Measurements from ENCODE around the gene GNAQ.

The GNAQ gene

DNA sequence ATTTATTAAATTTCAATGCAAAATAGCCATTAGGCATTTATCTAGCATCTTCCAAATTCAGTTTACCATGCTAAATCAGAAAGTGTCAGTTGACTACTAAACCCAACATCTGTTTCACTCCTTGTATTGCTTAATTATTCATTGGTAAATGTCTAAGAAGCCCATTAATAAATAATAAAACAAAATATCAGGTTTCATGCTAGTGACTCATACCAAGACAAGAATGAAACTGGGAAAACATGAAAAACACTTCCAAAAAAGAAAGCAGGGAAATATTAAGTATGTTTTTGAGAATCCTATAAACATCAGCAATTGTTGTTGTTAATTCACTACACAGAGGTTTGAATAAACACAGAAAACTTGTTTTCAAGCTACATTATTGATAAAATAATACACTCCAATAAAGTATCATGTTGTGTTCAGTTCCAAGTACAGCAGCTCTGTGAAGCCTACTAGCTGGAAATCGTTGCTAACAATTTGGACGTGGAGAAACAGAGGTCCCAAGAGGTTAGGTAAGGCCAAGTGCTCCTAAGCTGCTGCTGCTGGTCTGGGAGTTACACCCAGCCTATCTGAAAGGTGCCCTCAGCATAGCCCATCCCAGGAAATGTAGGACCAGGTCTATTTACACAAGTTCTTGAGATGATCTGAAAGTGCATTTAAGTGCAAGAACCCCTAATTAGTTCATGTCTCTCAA lies 78.8 kb downstream of the GNAQ start:
- H3K4me1 ChIP-seq (ENCODE audit: control insufficient read depth in 1 of 2, insufficient read depth in 2 of 2, low read length in 2 of 2) = peaks cover 0 to 6% of the 10 kb centered on the region in 2 experiments
- no peak overlapping the region for H3K14ac ChIP-seq (ENCODE audit: low read length)
- H3K4me2 ChIP-seq (ENCODE audit: low read length) = no peak overlapping the region
- H3K9ac ChIP-seq (ENCODE audit: low read length) = no peak overlapping the region
- H3K23ac ChIP-seq (ENCODE audit: low read length) = no peak overlapping the region
- H3K9me3 ChIP-seq (ENCODE audit: insufficient read depth, low read depth, low read length) = no peaks in the 10 kb centered on the region
- H2BK120ac ChIP-seq (ENCODE audit: insufficient read depth, low read length, poor library complexity) = no peak overlapping the region
- no peaks in the 10 kb centered on the region for H3K27me3 ChIP-seq (ENCODE audit: insufficient read depth, low read length)
- H3K4me3 ChIP-seq (ENCODE audit: low read depth, low read length) = no peak overlapping the region
- no peak overlapping the region for H4K91ac ChIP-seq (ENCODE audit: low read depth, low read length)
- H2AFZ ChIP-seq (ENCODE audit: insufficient read depth, low read length, poor library complexity) = no peak overlapping the region
- H3K36me3 ChIP-seq (ENCODE audit: control insufficient read depth in 1 of 2, insufficient read depth in 2 of 2, low read length in 2 of 2) = no peaks in the 10 kb centered on the region
- H3K79me2 ChIP-seq (ENCODE audit: control insufficient read depth, insufficient read depth, low read length, poor library complexity) = no peaks in the 10 kb centered on the region
- peak in 1 of 2 donors; percentile 10 for DNase-seq
- no peaks in the 10 kb centered on the region for H3K79me1 ChIP-seq (ENCODE audit: low read length)
- H3K18ac ChIP-seq (ENCODE audit: low read length) = no peak overlapping the region
- no peak overlapping the region for H2BK12ac ChIP-seq (ENCODE audit: low read length)
- no CpG with 5 or more reads among the region's 2 CpGs for WGBS (ENCODE audit: extremely low coverage, insufficient coverage, insufficient read length)
- H4K8ac ChIP-seq (ENCODE audit: low read depth, low read length) = no peak overlapping the region
- no peak overlapping the region for H2AK5ac ChIP-seq (ENCODE audit: low read length)
- no peak overlapping the region for H4K12ac ChIP-seq (ENCODE audit: low read depth, low read length)
- H3K27ac ChIP-seq (ENCODE audit: low read depth, low read length) = no peak overlapping the region
- H3K4ac ChIP-seq (ENCODE audit: low read depth, low read length) = peak overlapping the region; percentile 27
- H2BK5ac ChIP-seq (ENCODE audit: low read depth, low read length, poor library complexity) = no peak overlapping the region

DNA sequence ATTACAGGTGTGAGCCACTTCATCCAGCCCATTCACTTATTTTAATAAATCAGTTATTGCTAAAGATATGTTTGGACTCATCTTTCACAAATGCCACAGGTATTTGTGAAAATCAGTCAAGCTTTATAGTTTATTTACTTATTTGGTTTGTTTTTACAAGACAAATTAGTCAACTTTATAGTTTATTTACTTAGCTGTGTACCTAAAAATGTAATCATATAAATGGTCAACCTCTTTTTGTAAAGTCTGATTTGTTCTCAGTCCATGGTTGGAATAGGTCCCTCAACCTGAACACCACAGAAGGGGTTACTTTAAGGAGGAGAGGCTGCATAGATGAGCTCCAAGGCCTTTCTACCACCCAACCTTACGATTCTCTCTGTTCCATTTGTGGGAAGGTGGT lies 80.2 kb downstream of the GNAQ start:
- Histone ChIP-seq H3K27ac (ENCODE audit: low read depth, low read length) (no peak overlapping the region), H2AFZ (ENCODE audit: insufficient read depth, low read length, poor library complexity) (no peak overlapping the region), H3K14ac (ENCODE audit: low read length) (no peak overlapping the region), H3K4me1 (ENCODE audit: control insufficient read depth in 1 of 2, insufficient read depth in 2 of 2, low read length in 2 of 2) (peaks cover 4 to 8% of the 10 kb centered on the region in 2 experiments), H3K9me3 (ENCODE audit: insufficient read depth, low read depth, low read length) (no peaks in the 10 kb centered on the region), H2BK12ac (ENCODE audit: low read length) (no peak overlapping the region), H4K8ac (ENCODE audit: low read depth, low read length) (no peak overlapping the region), H2BK120ac (ENCODE audit: insufficient read depth, low read length, poor library complexity) (no peak overlapping the region), H3K4me2 (ENCODE audit: low read length) (no peak overlapping the region), H3K9ac (ENCODE audit: low read length) (no peak overlapping the region), H4K12ac (ENCODE audit: low read depth, low read length) (no peak overlapping the region), H2AK5ac (ENCODE audit: low read length) (no peak overlapping the region), H3K27me3 (ENCODE audit: insufficient read depth, low read length) (no peaks in the 10 kb centered on the region), H3K4me3 (ENCODE audit: low read depth, low read length) (no peak overlapping the region), H3K18ac (ENCODE audit: low read length) (no peak overlapping the region), H4K91ac (ENCODE audit: low read depth, low read length) (no peak overlapping the region), H3K36me3 (ENCODE audit: control insufficient read depth in 1 of 2, insufficient read depth in 2 of 2, low read length in 2 of 2) (no peaks in the 10 kb centered on the region), H3K23ac (ENCODE audit: low read length) (no peak overlapping the region), H3K4ac (ENCODE audit: low read depth, low read length) (peak overlapping the region; percentile 41), H3K79me1 (ENCODE audit: low read length) (no peaks in the 10 kb centered on the region), H2BK5ac (ENCODE audit: low read depth, low read length, poor library complexity) (no peak overlapping the region), H3K79me2 (ENCODE audit: control insufficient read depth, insufficient read depth, low read length, poor library complexity) (no peaks in the 10 kb centered on the region)
- no CpG with 5 or more reads among the region's 1 CpG for WGBS (ENCODE audit: extremely low coverage, insufficient coverage, insufficient read length)
- no peak for DNase-seq

DNA sequence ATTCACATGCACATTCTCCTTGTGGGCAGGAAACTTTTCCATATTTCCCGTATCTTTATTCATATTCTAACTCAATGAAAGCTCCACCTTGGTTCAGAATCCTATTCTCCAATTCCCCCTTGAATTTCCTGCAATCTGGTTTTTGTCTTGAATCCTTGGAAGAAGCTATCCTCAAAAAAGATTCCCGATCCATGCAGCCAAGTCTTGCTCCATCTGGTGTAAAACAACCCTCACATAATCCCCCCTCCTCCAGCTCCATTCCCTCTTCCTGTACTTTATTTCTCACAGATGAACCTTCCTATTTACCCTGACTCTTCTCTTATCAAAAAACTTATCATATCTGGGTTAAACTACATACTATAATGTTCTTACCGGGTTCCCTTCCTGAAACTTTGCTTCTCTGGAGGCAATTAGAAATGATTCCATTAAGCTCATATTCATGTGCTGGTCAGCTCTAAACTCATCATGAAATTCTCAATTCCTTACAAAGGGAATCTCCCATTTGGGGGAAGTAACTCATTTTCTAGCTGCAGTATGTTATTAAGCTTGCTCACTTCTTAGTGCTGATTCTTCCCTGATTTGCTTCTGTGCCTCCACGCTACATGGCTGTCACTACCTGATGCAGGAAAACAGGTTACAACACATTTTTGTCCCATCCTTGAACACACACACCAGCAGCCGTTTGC lies 81.7 kb downstream of the GNAQ start:
- H3K27me3 ChIP-seq (ENCODE audit: insufficient read depth, low read length) = no peaks in the 10 kb centered on the region
- H3K36me3 ChIP-seq (ENCODE audit: control insufficient read depth in 1 of 2, insufficient read depth in 2 of 2, low read length in 2 of 2) = no peaks in the 10 kb centered on the region
- no peak overlapping the region for H3K9ac ChIP-seq (ENCODE audit: low read length)
- no peak for DNase-seq
- H3K23ac ChIP-seq (ENCODE audit: low read length) = peak overlapping the region; percentile 11
- no peak overlapping the region for H4K12ac ChIP-seq (ENCODE audit: low read depth, low read length)
- no peaks in the 10 kb centered on the region for H3K79me1 ChIP-seq (ENCODE audit: low read length)
- no peak overlapping the region for H2BK12ac ChIP-seq (ENCODE audit: low read length)
- H4K8ac ChIP-seq (ENCODE audit: low read depth, low read length) = no peak overlapping the region
- H2AK5ac ChIP-seq (ENCODE audit: low read length) = no peak overlapping the region
- no peak overlapping the region for H2BK5ac ChIP-seq (ENCODE audit: low read depth, low read length, poor library complexity)
- H2BK120ac ChIP-seq (ENCODE audit: insufficient read depth, low read length, poor library complexity) = no peak overlapping the region
- H3K9me3 ChIP-seq (ENCODE audit: insufficient read depth, low read depth, low read length) = no peaks in the 10 kb centered on the region
- no peak overlapping the region for H4K91ac ChIP-seq (ENCODE audit: low read depth, low read length)
- WGBS (ENCODE audit: extremely low coverage, insufficient coverage, insufficient read length) = no CpG with 5 or more reads among the region's 5 CpGs
- H3K4me3 ChIP-seq (ENCODE audit: low read depth, low read length) = no peak overlapping the region
- H3K4me2 ChIP-seq (ENCODE audit: low read length) = no peak overlapping the region
- H3K79me2 ChIP-seq (ENCODE audit: control insufficient read depth, insufficient read depth, low read length, poor library complexity) = no peaks in the 10 kb centered on the region
- H3K14ac ChIP-seq (ENCODE audit: low read length) = no peak overlapping the region
- no peak overlapping the region for H3K18ac ChIP-seq (ENCODE audit: low read length)
- H2AFZ ChIP-seq (ENCODE audit: insufficient read depth, low read length, poor library complexity) = no peak overlapping the region
- peaks cover 4 to 13% of the 10 kb centered on the region in 2 experiments for H3K4me1 ChIP-seq (ENCODE audit: control insufficient read depth in 1 of 2, insufficient read depth in 2 of 2, low read length in 2 of 2)
- no peak overlapping the region for H3K27ac ChIP-seq (ENCODE audit: low read depth, low read length)
- H3K4ac ChIP-seq (ENCODE audit: low read depth, low read length) = no peak overlapping the region

DNA sequence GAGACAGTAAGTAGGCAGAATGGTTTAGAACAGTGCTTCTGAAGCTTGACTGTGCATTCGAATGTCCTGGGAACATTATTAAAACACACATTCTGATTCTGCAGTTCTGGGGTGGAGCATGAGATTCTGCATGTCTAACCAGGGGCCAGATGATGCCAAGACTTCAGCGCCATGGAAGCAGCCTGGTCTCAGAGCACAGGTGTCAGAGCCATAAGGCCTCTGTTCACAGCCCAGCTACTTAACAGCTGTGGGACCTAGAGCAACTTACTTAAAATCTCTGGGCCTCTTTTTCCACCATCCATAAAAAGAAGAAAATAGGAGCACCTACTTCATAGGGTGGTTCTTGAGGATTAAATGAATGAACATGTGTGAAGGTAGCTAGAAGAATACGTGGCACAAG lies 84.0 kb downstream of the GNAQ start:
- H3K27me3 ChIP-seq (ENCODE audit: insufficient read depth, low read length) = no peaks in the 10 kb centered on the region
- no peaks in the 10 kb centered on the region for H3K79me2 ChIP-seq (ENCODE audit: control insufficient read depth, insufficient read depth, low read length, poor library complexity)
- H4K8ac ChIP-seq (ENCODE audit: low read depth, low read length) = no peak overlapping the region
- DNase-seq = no peak
- H4K91ac ChIP-seq (ENCODE audit: low read depth, low read length) = no peak overlapping the region
- no peak overlapping the region for H2AFZ ChIP-seq (ENCODE audit: insufficient read depth, low read length, poor library complexity)
- H2BK12ac ChIP-seq (ENCODE audit: low read length) = no peak overlapping the region
- H2BK5ac ChIP-seq (ENCODE audit: low read depth, low read length, poor library complexity) = no peak overlapping the region
- H3K27ac ChIP-seq (ENCODE audit: low read depth, low read length) = no peak overlapping the region
- H3K9ac ChIP-seq (ENCODE audit: low read length) = no peak overlapping the region
- H2AK5ac ChIP-seq (ENCODE audit: low read length) = no peak overlapping the region
- H3K4me2 ChIP-seq (ENCODE audit: low read length) = no peak overlapping the region
- no peaks in the 10 kb centered on the region for H3K9me3 ChIP-seq (ENCODE audit: insufficient read depth, low read depth, low read length)
- H3K36me3 ChIP-seq (ENCODE audit: control insufficient read depth in 1 of 2, insufficient read depth in 2 of 2, low read length in 2 of 2) = no peaks in the 10 kb centered on the region
- no peak overlapping the region for H3K23ac ChIP-seq (ENCODE audit: low read length)
- peaks cover 9 to 20% of the 10 kb centered on the region in 2 experiments for H3K4me1 ChIP-seq (ENCODE audit: control insufficient read depth in 1 of 2, insufficient read depth in 2 of 2, low read length in 2 of 2)
- no peak overlapping the region for H4K12ac ChIP-seq (ENCODE audit: low read depth, low read length)
- no CpG with 5 or more reads among the region's 3 CpGs for WGBS (ENCODE audit: extremely low coverage, insufficient coverage, insufficient read length)
- no peak overlapping the region for H3K4ac ChIP-seq (ENCODE audit: low read depth, low read length)
- H3K14ac ChIP-seq (ENCODE audit: low read length) = no peak overlapping the region
- no peak overlapping the region for H2BK120ac ChIP-seq (ENCODE audit: insufficient read depth, low read length, poor library complexity)
- no peaks in the 10 kb centered on the region for H3K79me1 ChIP-seq (ENCODE audit: low read length)
- H3K18ac ChIP-seq (ENCODE audit: low read length) = no peak overlapping the region
- H3K4me3 ChIP-seq (ENCODE audit: low read depth, low read length) = no peak overlapping the region
